ENCODE results near the gene MAGEB17. TPM values are rescaled to one million over a fixed set of nuclear protein-coding genes. Genes with fewer than 3 reads are reported as not detected.

Gene MAGEB17
- total RNA-seq, 6 donors from 2014 or later, result not detected

GRCh38 chrX:16212024-16212423 lies 44.7 kb downstream of the MAGEB17 start:
- no peak for ATAC-seq (ENCODE audit: low FRiP score in 2 of 2)
- DNase-seq, result no peak
- TF ChIP-seq POLR2AphosphoS5 (IDR thresholded peaks at IDR 0.05) (no peak), EP300 (IDR thresholded peaks at IDR 0.05) (no peak), CTCF (IDR thresholded peaks at IDR 0.05) (no peak), POLR2A (IDR thresholded peaks at IDR 0.05) (no peak)
- Histone ChIP-seq H3K36me3 (no peaks in the 10 kb centered on the region), H3K9me3 (no peaks in the 10 kb centered on the region), H3K4me1 (no peaks in the 10 kb centered on the region), H3K4me3 (no peak overlapping the region), H3K27ac (no peak overlapping the region), H3K27me3 (no peaks in the 10 kb centered on the region)
- 72 to 74% methylated on average over 2 of the region's 2 CpGs for WGBS, 2 donors

- ATAC-seq (ENCODE audit: low FRiP score in 2 of 2), result no peak
- Histone ChIP-seq H3K27ac (no peak overlapping the region), H3K9me3 (no peaks in the 10 kb centered on the region), H3K36me3 (no peaks in the 10 kb centered on the region), H3K4me3 (no peak overlapping the region), H3K4me1 (no peaks in the 10 kb centered on the region), H3K27me3 (no peaks in the 10 kb centered on the region)
- no peak for DNase-seq
- TF ChIP-seq POLR2AphosphoS5 (IDR thresholded peaks at IDR 0.05) (no peak), EP300 (IDR thresholded peaks at IDR 0.05) (no peak), CTCF (IDR thresholded peaks at IDR 0.05) (no peak)
Measured at GRCh38 chrX:16212436-16212835, 45.2 kb downstream of the MAGEB17 start.

- Histone ChIP-seq H3K27ac (no peak overlapping the region), H3K4me1 (no peaks in the 10 kb centered on the region), H3K27me3 (no peaks in the 10 kb centered on the region), H3K36me3 (no peaks in the 10 kb centered on the region), H3K4me3 (no peak overlapping the region), H3K9me3 (no peaks in the 10 kb centered on the region)
- 44 to 57% methylated on average over 2 of the region's 2 CpGs for WGBS, 2 donors
- DNase-seq (no peak), ATAC-seq (ENCODE audit: low FRiP score in 2 of 2) (no peak)
- TF ChIP-seq CTCF (IDR thresholded peaks at IDR 0.05) (no peak), POLR2AphosphoS5 (IDR thresholded peaks at IDR 0.05) (no peak), EP300 (IDR thresholded peaks at IDR 0.05) (no peak), POLR2A (IDR thresholded peaks at IDR 0.05) (no peak)
Measured at GRCh38 chrX:16213961-16214360, 46.7 kb downstream of the MAGEB17 start.

GRCh38 chrX:16215660-16216059 lies 48.4 kb downstream of the MAGEB17 start:
- 86 to 94% methylated on average over 1 of the region's 1 CpG for WGBS, 2 donors

More at GRCh38 chrX:16215660-16216059, 48.4 kb downstream of the MAGEB17 start:
- no peak overlapping the region for H3K27ac ChIP-seq
- no peak for DNase-seq
- no peak overlapping the region for H3K4me3 ChIP-seq
- no peaks in the 10 kb centered on the region for H3K4me1 ChIP-seq
- ATAC-seq (ENCODE audit: low FRiP score in 2 of 2), result no peak
- TF ChIP-seq CTCF (IDR thresholded peaks at IDR 0.05) (no peak), POLR2AphosphoS5 (IDR thresholded peaks at IDR 0.05) (no peak), EP300 (IDR thresholded peaks at IDR 0.05) (no peak), POLR2A (IDR thresholded peaks at IDR 0.05) (no peak)
- no peaks in the 10 kb centered on the region for H3K27me3 ChIP-seq
- no peaks in the 10 kb centered on the region for H3K36me3 ChIP-seq
- no peaks in the 10 kb centered on the region for H3K9me3 ChIP-seq

Other genes starting within 250 kb of the MAGEB17 start
- under 1 TPM in 3 of 6 donors, not detected in 3; 0.20 to 0.43 (median 0.39) TPM for gene GRPR, start 43.9 kb upstream of the MAGEB17 start, total RNA-seq